Measurements from ENCODE around the gene CD7. TPM values are rescaled to one million over a fixed set of nuclear protein-coding genes. Genes with fewer than 3 reads are reported as not detected.

CD7 gene
- polyA plus RNA-seq, 1 donor from 2014 or later: not detected

- H3K4me3 ChIP-seq (ENCODE audit: low read length): peak overlapping the region; percentile 59
- peak overlapping the region; percentile 44 for H3K27ac ChIP-seq (ENCODE audit: low read length)
- no peak overlapping the region for H2AFZ ChIP-seq (ENCODE audit: low read depth, low read length)
- no peaks in the 10 kb centered on the region for H4K20me1 ChIP-seq (ENCODE audit: insufficient read depth)
- H3K9me2 ChIP-seq (ENCODE audit: insufficient read depth, low read length): no peaks in the 10 kb centered on the region
- H3K36me3 ChIP-seq (ENCODE audit: insufficient read depth, low read length): no peaks in the 10 kb centered on the region
- no peak for TF ChIP-seq TAF1 (IDR thresholded peaks at IDR 0.05; ENCODE audit: low read depth)
- no peak for TF ChIP-seq MXI1 (conservative IDR thresholded peaks at IDR 0.05; ENCODE audit: poor library complexity, severe bottlenecking)
- TF ChIP-seq SMC3 (conservative IDR thresholded peaks at IDR 0.05; ENCODE audit: poor library complexity): no peak
- no peak for TF ChIP-seq EZH2 (IDR thresholded peaks at IDR 0.05; ENCODE audit: borderline replicate concordance, insufficient read depth, low read length, poor library complexity, severe bottlenecking)
- TF ChIP-seq RAD21 (conservative IDR thresholded peaks at IDR 0.05): no peak
- no peak for TF ChIP-seq POLR2AphosphoS5 (IDR thresholded peaks at IDR 0.05)
- TF ChIP-seq EP300 (conservative IDR thresholded peaks at IDR 0.05; ENCODE audit: poor library complexity, severe bottlenecking): no peak
- TF ChIP-seq CTCF (IDR thresholded peaks at IDR 0.05; ENCODE audit: poor library complexity, severe bottlenecking): no peak
- TF ChIP-seq, protein P1, sequence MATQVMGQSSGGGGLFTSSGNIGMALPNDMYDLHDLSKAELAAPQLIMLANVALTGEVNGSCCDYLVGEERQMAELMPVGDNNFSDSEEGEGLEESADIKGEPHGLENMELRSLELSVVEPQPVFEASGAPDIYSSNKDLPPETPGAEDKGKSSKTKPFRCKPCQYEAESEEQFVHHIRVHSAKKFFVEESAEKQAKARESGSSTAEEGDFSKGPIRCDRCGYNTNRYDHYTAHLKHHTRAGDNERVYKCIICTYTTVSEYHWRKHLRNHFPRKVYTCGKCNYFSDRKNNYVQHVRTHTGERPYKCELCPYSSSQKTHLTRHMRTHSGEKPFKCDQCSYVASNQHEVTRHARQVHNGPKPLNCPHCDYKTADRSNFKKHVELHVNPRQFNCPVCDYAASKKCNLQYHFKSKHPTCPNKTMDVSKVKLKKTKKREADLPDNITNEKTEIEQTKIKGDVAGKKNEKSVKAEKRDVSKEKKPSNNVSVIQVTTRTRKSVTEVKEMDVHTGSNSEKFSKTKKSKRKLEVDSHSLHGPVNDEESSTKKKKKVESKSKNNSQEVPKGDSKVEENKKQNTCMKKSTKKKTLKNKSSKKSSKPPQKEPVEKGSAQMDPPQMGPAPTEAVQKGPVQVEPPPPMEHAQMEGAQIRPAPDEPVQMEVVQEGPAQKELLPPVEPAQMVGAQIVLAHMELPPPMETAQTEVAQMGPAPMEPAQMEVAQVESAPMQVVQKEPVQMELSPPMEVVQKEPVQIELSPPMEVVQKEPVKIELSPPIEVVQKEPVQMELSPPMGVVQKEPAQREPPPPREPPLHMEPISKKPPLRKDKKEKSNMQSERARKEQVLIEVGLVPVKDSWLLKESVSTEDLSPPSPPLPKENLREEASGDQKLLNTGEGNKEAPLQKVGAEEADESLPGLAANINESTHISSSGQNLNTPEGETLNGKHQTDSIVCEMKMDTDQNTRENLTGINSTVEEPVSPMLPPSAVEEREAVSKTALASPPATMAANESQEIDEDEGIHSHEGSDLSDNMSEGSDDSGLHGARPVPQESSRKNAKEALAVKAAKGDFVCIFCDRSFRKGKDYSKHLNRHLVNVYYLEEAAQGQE (IDR thresholded peaks at IDR 0.05; ENCODE audit: borderline replicate concordance): no peak
- H3K27me3 ChIP-seq (ENCODE audit: insufficient read depth, low read depth, low read length): no peaks in the 10 kb centered on the region
- H3K9ac ChIP-seq (ENCODE audit: low read length): peak overlapping the region; percentile 48
- no peaks in the 10 kb centered on the region for H3K9me3 ChIP-seq (ENCODE audit: low read length)
- H3F3A ChIP-seq (ENCODE audit: insufficient read depth, low read length, poor library complexity, severe bottlenecking): peaks cover 2% of the 10 kb centered on the region
- no peaks in the 10 kb centered on the region for H3K79me2 ChIP-seq (replicated peaks; ENCODE audit: insufficient read depth, low read length)
- H3K4me2 ChIP-seq (ENCODE audit: low read length): no peak overlapping the region
These were observed 23.2 kb downstream of the CD7 start for GRCh38 chr17:82294064-82294773.

- Histone ChIP-seq H3K27me3 (ENCODE audit: insufficient read depth, low read depth, low read length) (no peaks in the 10 kb centered on the region), H3K9ac (ENCODE audit: low read length) (peak overlapping the region; percentile 96), H2AFZ (ENCODE audit: low read depth, low read length) (peak overlapping the region; percentile 73)
These were observed 24.9 kb downstream of the CD7 start for GRCh38 chr17:82292251-82293154.

More at GRCh38 chr17:82292251-82293154, 24.9 kb downstream of the CD7 start:
- Histone ChIP-seq H3K27ac (ENCODE audit: low read length) (peak overlapping the region; percentile 93), H3K9me3 (ENCODE audit: low read length) (no peaks in the 10 kb centered on the region), H3F3A (ENCODE audit: insufficient read depth, low read length, poor library complexity, severe bottlenecking) (peaks cover 2% of the 10 kb centered on the region), H3K4me2 (ENCODE audit: low read length) (peak overlapping the region; percentile 39), H3K9me2 (ENCODE audit: insufficient read depth, low read length) (no peaks in the 10 kb centered on the region), H3K4me3 (ENCODE audit: low read length) (peak overlapping the region; percentile 88), H3K36me3 (ENCODE audit: insufficient read depth, low read length) (no peaks in the 10 kb centered on the region), H4K20me1 (ENCODE audit: insufficient read depth) (no peaks in the 10 kb centered on the region), H3K79me2 (replicated peaks; ENCODE audit: insufficient read depth, low read length) (no peaks in the 10 kb centered on the region)
- TF ChIP-seq RAD21 (conservative IDR thresholded peaks at IDR 0.05) (no peak), MXI1 (conservative IDR thresholded peaks at IDR 0.05; ENCODE audit: poor library complexity, severe bottlenecking) (peak; percentile 95), EP300 (conservative IDR thresholded peaks at IDR 0.05; ENCODE audit: poor library complexity, severe bottlenecking) (peak; percentile 26), POLR2AphosphoS5 (IDR thresholded peaks at IDR 0.05) (peak; percentile 93), TAF1 (IDR thresholded peaks at IDR 0.05; ENCODE audit: low read depth) (no peak), CTCF (IDR thresholded peaks at IDR 0.05; ENCODE audit: poor library complexity, severe bottlenecking) (no peak), EZH2 (IDR thresholded peaks at IDR 0.05; ENCODE audit: borderline replicate concordance, insufficient read depth, low read length, poor library complexity, severe bottlenecking) (no peak), SMC3 (conservative IDR thresholded peaks at IDR 0.05; ENCODE audit: poor library complexity) (no peak)
- TF ChIP-seq, protein P1 (IDR thresholded peaks at IDR 0.05; ENCODE audit: borderline replicate concordance): peak; percentile 88
